Astrocyte (in vitro differentiated cells and primary cell): ENCODE data around the gene GRIA2. TPM values are rescaled to one million over a fixed set of nuclear protein-coding genes. Genes with fewer than 3 reads are reported as not detected.

Experiments used
- DNase-seq: peaks from one replicate; pipeline ENCODE4 v3.0.0-alpha.2; 2010; ENCODE audit warnings: low read depth
- FAIRE-seq: peaks from 2 replicates; lab custom pipeline; 2011; peaks lifted over from hg19 to GRCh38; lab: Jason Lieb, UNC
- H2AFZ ChIP-seq: 2 replicates; pipeline ENCODE4 v1.6.0; 2012; ENCODE audit warnings: low read depth, low read length, inconsistent platforms
- H3K27ac ChIP-seq: 2 replicates; pipeline ENCODE4 v1.5.1; 2011; ENCODE audit warnings: low read depth, low read length, inconsistent platforms
- H3K27me3 ChIP-seq: 2 replicates; pipeline ENCODE4 v1.6.0; 2011; ENCODE audit warnings: low read length, inconsistent platforms; ENCODE audit not compliant: insufficient read depth
- H3K36me3 ChIP-seq: 2 replicates; pipeline ENCODE4 v1.5.1; 2011; ENCODE audit warnings: low read length, inconsistent platforms; ENCODE audit not compliant: insufficient read depth
- H3K4me1 ChIP-seq: 2 replicates; pipeline ENCODE4 v1.5.1; 2011; ENCODE audit warnings: low read length, inconsistent platforms; ENCODE audit not compliant: insufficient read depth
- H3K4me2 ChIP-seq: 2 replicates; pipeline ENCODE4 v1.6.0; 2012; ENCODE audit warnings: low read length, inconsistent platforms
- H3K4me3 ChIP-seq: 2 replicates; pipeline ENCODE4 v1.5.1; 2011; ENCODE audit warnings: low read depth, mild to moderate bottlenecking, low read length, inconsistent platforms; ENCODE audit not compliant: insufficient read depth
- H3K79me2 ChIP-seq: 2 replicates; pipeline ENCODE4 v1.6.0; 2012; ENCODE audit warnings: mild to moderate bottlenecking, low read length, inconsistent platforms; ENCODE audit not compliant: insufficient read depth
- H3K9ac ChIP-seq: 2 replicates; pipeline ENCODE4 v1.6.0; 2012; ENCODE audit warnings: mild to moderate bottlenecking, low read length, inconsistent platforms
- H3K9me3 ChIP-seq: 2 replicates; pipeline ENCODE4 v1.5.1; 2012; ENCODE audit warnings: low read depth, mild to moderate bottlenecking, low read length, inconsistent platforms; ENCODE audit not compliant: insufficient read depth
- H4K20me1 ChIP-seq: 2 replicates; pipeline ENCODE4 v1.6.0; 2012; ENCODE audit warnings: low read length, inconsistent platforms; ENCODE audit not compliant: insufficient read depth
- H3K27ac Mint-ChIP-seq: one replicate; pipeline ENCODE4 v1.8.0; 2021; ENCODE audit warnings: mild to moderate bottlenecking, mixed read lengths; ENCODE audit not compliant: unreplicated experiment
- H3K27me3 Mint-ChIP-seq: one replicate; pipeline ENCODE4 v1.8.0; 2021; ENCODE audit warnings: low read depth, mixed read lengths; ENCODE audit not compliant: unreplicated experiment
- H3K36me3 Mint-ChIP-seq: one replicate; pipeline ENCODE4 v1.8.0; 2021; ENCODE audit warnings: low read depth, mixed read lengths; ENCODE audit not compliant: unreplicated experiment
- H3K4me1 Mint-ChIP-seq: one replicate; pipeline ENCODE4 v1.8.0; 2021; ENCODE audit warnings: low read depth, mixed read lengths; ENCODE audit not compliant: unreplicated experiment
- H3K4me3 Mint-ChIP-seq: one replicate; pipeline ENCODE4 v1.8.0; 2021; ENCODE audit warnings: mild to moderate bottlenecking, moderate library complexity, mixed read lengths; ENCODE audit not compliant: unreplicated experiment
- H3K9me3 Mint-ChIP-seq: one replicate; pipeline ENCODE4 v1.8.0; 2021; ENCODE audit warnings: mild to moderate bottlenecking, mixed read lengths; ENCODE audit not compliant: unreplicated experiment
- CTCF ChIP-seq: IDR thresholded peaks from 2 replicates; pipeline ENCODE4 v1.5.1; 2011; ENCODE audit warnings: low read depth, mild to moderate bottlenecking, inconsistent platforms, low read length, moderate library complexity; ENCODE audit not compliant: insufficient read depth
- EZH2 ChIP-seq: IDR thresholded peaks from 2 replicates; pipeline ENCODE4 v1.6.1; 2012; ENCODE audit warnings: mild to moderate bottlenecking, low read length, inconsistent platforms; ENCODE audit not compliant: insufficient read depth
- total RNA-seq: library from RNA; stranded (reverse); gene quantifications from 2 replicates; pipeline ENCODE4 v1.2.1, GENCODE V29; 2021

Gene GRIA2
- total RNA-seq, 1 donor from 2014 or later, result not detected

DNA sequence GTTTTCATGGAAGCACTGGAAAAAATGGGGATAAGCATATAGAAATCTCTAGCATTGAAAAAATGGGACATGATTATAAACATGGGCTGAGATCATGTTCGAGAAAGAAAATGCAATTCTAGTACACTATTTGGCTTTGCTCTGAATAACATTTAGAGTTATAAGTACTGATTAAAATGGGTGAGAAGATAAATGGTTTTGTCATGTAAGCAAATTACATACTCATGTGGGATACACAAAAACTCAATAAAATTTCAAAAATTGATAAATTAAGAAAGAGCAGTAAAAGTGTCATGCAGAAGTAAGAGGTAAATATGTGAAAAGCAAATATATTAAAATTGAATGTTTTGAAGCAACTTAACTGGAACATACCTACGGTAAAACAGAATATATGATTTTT, 99.6 kb downstream of the GRIA2 start:
- Histone ChIP-seq H3K27ac (no peak overlapping the region), H3K27me3 (no peaks in the 10 kb centered on the region), H3K9ac (no peak overlapping the region), H4K20me1 (no peaks in the 10 kb centered on the region), H3K9me3 (no peaks in the 10 kb centered on the region), H3K36me3 (no peaks in the 10 kb centered on the region), H3K79me2 (no peaks in the 10 kb centered on the region), H2AFZ (no peak overlapping the region), H3K4me2 (no peak overlapping the region), H3K4me3 (no peak overlapping the region), H3K4me1 (no peaks in the 10 kb centered on the region)
- no peak for TF ChIP-seq EZH2
- no peak for TF ChIP-seq CTCF
- FAIRE-seq, result no peak
- H3K27ac Mint-ChIP-seq, result no peak overlapping the region
- H3K9me3 Mint-ChIP-seq, result no peaks in the 10 kb centered on the region
- H3K4me1 Mint-ChIP-seq, result peaks cover 2% of the 10 kb centered on the region
- H3K4me3 Mint-ChIP-seq, result no peak overlapping the region
- DNase-seq, result no peak
- H3K27me3 Mint-ChIP-seq, result no peaks in the 10 kb centered on the region
- no peaks in the 10 kb centered on the region for H3K36me3 Mint-ChIP-seq

DNA sequence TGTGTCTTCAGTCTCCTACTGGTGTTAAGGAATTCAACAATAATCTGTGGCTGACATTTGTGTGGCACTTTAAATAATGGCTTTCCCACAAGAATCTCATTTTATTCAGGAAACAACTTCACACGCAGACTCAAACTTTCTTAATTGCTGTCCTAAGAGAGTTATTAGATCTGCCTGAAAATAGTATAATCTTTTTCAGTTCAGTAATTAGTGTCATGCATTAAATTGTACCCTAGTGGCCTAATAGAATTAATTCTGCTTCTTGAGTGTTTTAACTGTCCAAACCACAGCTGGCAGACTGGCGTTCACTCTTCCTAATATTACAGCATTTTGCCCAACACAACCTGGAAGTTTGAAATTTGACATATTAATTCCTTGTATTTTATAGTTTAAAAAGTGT, 107.1 kb downstream of the GRIA2 start:
- H4K20me1 ChIP-seq, result no peaks in the 10 kb centered on the region
- DNase-seq (no peak), FAIRE-seq (no peak)
- no peaks in the 10 kb centered on the region for H3K79me2 ChIP-seq
- H2AFZ ChIP-seq, result no peak overlapping the region
- H3K36me3 ChIP-seq, result no peaks in the 10 kb centered on the region
- Mint-ChIP-seq H3K36me3 (no peaks in the 10 kb centered on the region), H3K27me3 (no peaks in the 10 kb centered on the region), H3K27ac (no peak overlapping the region), H3K9me3 (no peaks in the 10 kb centered on the region), H3K4me3 (no peak overlapping the region), H3K4me1 (no peaks in the 10 kb centered on the region)
- H3K4me1 ChIP-seq, result no peaks in the 10 kb centered on the region
- H3K27ac ChIP-seq, result no peak overlapping the region
- no peaks in the 10 kb centered on the region for H3K27me3 ChIP-seq
- no peak overlapping the region for H3K9ac ChIP-seq
- no peak overlapping the region for H3K4me3 ChIP-seq
- H3K4me2 ChIP-seq, result no peak overlapping the region
- no peaks in the 10 kb centered on the region for H3K9me3 ChIP-seq
- TF ChIP-seq EZH2, result no peak
- TF ChIP-seq CTCF, result no peak

GRCh38 chr4:157357887-157358286, 137.4 kb downstream of the GRIA2 start:
- no peaks in the 10 kb centered on the region for H3K27me3 Mint-ChIP-seq
- no peak for FAIRE-seq
- no peaks in the 10 kb centered on the region for H3K9me3 ChIP-seq
- H3K4me1 ChIP-seq, result no peaks in the 10 kb centered on the region
- no peaks in the 10 kb centered on the region for H3K4me1 Mint-ChIP-seq
- no peak overlapping the region for H2AFZ ChIP-seq
- H3K4me2 ChIP-seq, result no peak overlapping the region
- H3K36me3 ChIP-seq, result no peaks in the 10 kb centered on the region
- TF ChIP-seq CTCF (no peak), EZH2 (no peak)
- no peak overlapping the region for H3K4me3 ChIP-seq
- H3K27ac Mint-ChIP-seq, result no peak overlapping the region
- no peaks in the 10 kb centered on the region for H4K20me1 ChIP-seq
- H3K9ac ChIP-seq, result no peak overlapping the region
- H3K9me3 Mint-ChIP-seq, result peaks cover 2% of the 10 kb centered on the region
- no peaks in the 10 kb centered on the region for H3K79me2 ChIP-seq
- no peak overlapping the region for H3K4me3 Mint-ChIP-seq
- no peaks in the 10 kb centered on the region for H3K36me3 Mint-ChIP-seq
- no peak for DNase-seq
- H3K27me3 ChIP-seq, result no peaks in the 10 kb centered on the region
- H3K27ac ChIP-seq, result no peak overlapping the region
